Measurements from ENCODE around the gene RANBP1. TPM values are rescaled to one million over a fixed set of nuclear protein-coding genes. Genes with fewer than 3 reads are reported as not detected.
"Not testable (repeated sequence)": the region's sequence is repeated elsewhere in the genome, so short reads cannot be mapped to it uniquely, and the experiment has no call there.

Gene RANBP1
- polyA plus RNA-seq, 1 of the 3 experiments (the other 2 are of a cell fraction): 502 TPM

DNA sequence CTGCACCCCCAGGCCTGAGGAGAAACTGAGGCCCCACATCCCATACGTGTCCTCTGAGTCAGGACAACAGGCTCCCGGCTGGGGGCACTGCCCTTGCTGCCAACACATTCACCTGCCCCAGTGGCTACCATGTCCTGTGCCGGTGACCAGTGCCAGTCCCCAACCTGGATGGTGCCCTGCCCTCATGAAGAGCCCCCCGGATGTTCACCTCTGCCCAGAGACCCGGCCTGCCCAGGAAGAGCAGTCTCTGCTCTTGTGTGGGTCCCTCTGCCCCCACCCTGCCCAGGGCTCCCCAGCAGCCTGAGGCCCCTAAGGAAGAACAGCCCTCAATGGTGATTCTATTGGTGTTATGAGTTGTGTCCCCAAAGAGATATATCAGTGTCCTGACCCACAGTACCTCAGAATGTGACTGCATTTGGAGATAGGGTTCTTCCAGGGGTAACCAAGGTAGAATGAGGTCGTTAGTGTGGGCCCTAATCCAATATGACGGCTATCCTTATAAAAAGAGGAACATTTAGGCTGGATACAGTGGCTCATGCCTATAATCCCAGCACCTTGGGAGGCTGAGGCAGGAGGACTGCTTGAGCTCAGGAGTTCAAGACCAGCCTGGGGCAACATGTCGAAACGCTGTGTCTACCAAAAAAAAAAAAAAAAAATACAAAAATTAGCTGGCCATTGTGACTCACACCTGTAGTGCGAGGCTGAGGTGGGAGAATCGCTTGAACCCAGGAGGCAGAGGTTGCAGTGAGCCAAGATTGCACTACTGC is 49.1 kb upstream of the RANBP1 start:
- Histone ChIP-seq H3K4me3 (ENCODE audit: low read depth in 2 of 2, low read length in 1 of 2) (no peak overlapping the region), H3K27ac (ENCODE audit: low read depth in 2 of 2, low read length in 1 of 2) (no peak overlapping the region), H3K4me1 (ENCODE audit: control insufficient read depth in 1 of 2, insufficient read depth in 2 of 2, low read depth in 1 of 2, low read length in 1 of 2) (no peaks in the 10 kb centered on the region), H3K79me2 (ENCODE audit: insufficient read depth) (no peaks in the 10 kb centered on the region), H3K4me2 (no peak overlapping the region), H3F3A (replicated peaks; ENCODE audit: insufficient read depth) (no peaks in the 10 kb centered on the region), H4K20me1 (ENCODE audit: insufficient read depth) (no peaks in the 10 kb centered on the region), H3K36me3 (replicated peaks in 1 of 2; ENCODE audit: control insufficient read depth in 1 of 2, insufficient read depth in 2 of 2, low read length in 1 of 2) (peaks cover 0 to 6% of the 10 kb centered on the region in 2 experiments), H2AFZ (ENCODE audit: low read depth) (no peak overlapping the region), H3K9me2 (no peaks in the 10 kb centered on the region), H3K9ac (no peak overlapping the region), H3K9me3 (no peaks in the 10 kb centered on the region), H3K27me3 (ENCODE audit: insufficient read depth) (no peaks in the 10 kb centered on the region)
- CTCF ChIA-PET: no interaction called here
- POLR2A ChIA-PET: interaction anchor here (0.6 to 0.7 kb wide), 2 partner anchors 23 to 36 kb away, joined by 3 read pairs; no protein-coding TSS in a partner anchor
- 83% methylated on average over 6 of the region's 11 CpGs for WGBS (ENCODE audit: low lambda C conversion rate)
- TF ChIP-seq, protein P1, sequence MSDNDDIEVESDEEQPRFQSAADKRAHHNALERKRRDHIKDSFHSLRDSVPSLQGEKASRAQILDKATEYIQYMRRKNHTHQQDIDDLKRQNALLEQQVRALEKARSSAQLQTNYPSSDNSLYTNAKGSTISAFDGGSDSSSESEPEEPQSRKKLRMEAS (IDR thresholded peaks at IDR 0.05; ENCODE audit: low read depth): no peak
- no peak for TF ChIP-seq ELF1 (IDR thresholded peaks at IDR 0.05)
- TF ChIP-seq ZBTB33 (IDR thresholded peaks at IDR 0.05; ENCODE audit: borderline replicate concordance, low read depth): no peak
- TF ChIP-seq MXI1 (IDR thresholded peaks at IDR 0.05; ENCODE audit: low read depth, low read length): no peak
- no peak for TF ChIP-seq CHD2 (IDR thresholded peaks at IDR 0.05; ENCODE audit: low read length, partially characterized antibody)
- no peak for TF ChIP-seq TAF1 (IDR thresholded peaks at IDR 0.05; ENCODE audit: borderline replicate concordance, low read depth, low read length)
- TF ChIP-seq FOXM1 (IDR thresholded peaks at IDR 0.05; ENCODE audit: low read depth): no peak
- no peak for TF ChIP-seq REST (IDR thresholded peaks at IDR 0.05; ENCODE audit: low read depth, low read length)
- DNase-seq: no peak

DNA sequence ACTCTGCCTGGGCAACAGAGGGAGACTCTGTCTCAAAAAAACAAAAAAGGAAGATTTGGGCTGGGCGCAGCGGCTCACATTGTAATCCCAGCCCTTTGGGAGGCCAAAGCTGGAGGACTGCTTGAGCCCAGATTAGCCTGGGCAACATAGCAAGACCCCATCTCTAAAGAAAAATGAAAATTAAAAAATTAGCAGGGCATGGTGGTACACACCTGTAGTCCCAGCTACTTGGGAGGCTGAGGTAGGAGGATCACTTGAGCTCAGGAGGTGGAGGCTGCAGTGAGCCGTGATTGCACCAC is 48.6 kb upstream of the RANBP1 start:
- 96% methylated on average over 3 of the region's 3 CpGs for WGBS (ENCODE audit: low lambda C conversion rate)
- H3K4me3 ChIP-seq (ENCODE audit: low read depth in 2 of 2, low read length in 1 of 2); H3F3A ChIP-seq (replicated peaks; ENCODE audit: insufficient read depth); H3K79me2 ChIP-seq (ENCODE audit: insufficient read depth); H4K20me1 ChIP-seq (ENCODE audit: insufficient read depth); H3K9me2 ChIP-seq; H3K27me3 ChIP-seq (ENCODE audit: insufficient read depth); H3K9ac ChIP-seq; CTCF ChIA-PET; H3K9me3 ChIP-seq; H3K4me2 ChIP-seq; DNase-seq; H3K36me3 ChIP-seq (replicated peaks in 1 of 2; ENCODE audit: control insufficient read depth in 1 of 2, insufficient read depth in 2 of 2, low read length in 1 of 2); H3K27ac ChIP-seq (ENCODE audit: low read depth in 2 of 2, low read length in 1 of 2); H3K4me1 ChIP-seq (ENCODE audit: control insufficient read depth in 1 of 2, insufficient read depth in 2 of 2, low read depth in 1 of 2, low read length in 1 of 2); H2AFZ ChIP-seq (ENCODE audit: low read depth): not testable (repeated sequence)
- POLR2A ChIA-PET: interaction anchor here (0.6 to 0.7 kb wide), 2 partner anchors 23 to 37 kb away, joined by 3 read pairs; no protein-coding TSS in a partner anchor

All from SK-N-SH (cell line).